Panc1 (cell line): ENCODE data around the gene TRAF2.
"Not testable (repeated sequence)": the region's sequence is repeated elsewhere in the genome, so short reads cannot be mapped to it uniquely, and the experiment has no call there.

Source experiments
- CTCF ChIP-seq: fragments of 450-650 bp; IDR thresholded peaks from 2 replicates; pipeline ENCODE4 v1.5.1; 2017; ENCODE audit warnings: mild to moderate bottlenecking
- POLR2AphosphoS5 ChIP-seq: IDR thresholded peaks from 2 replicates; pipeline ENCODE4 v1.6.1; 2012; ENCODE audit warnings: mild to moderate bottlenecking, low read depth, low read length, moderate library complexity
- SIN3A ChIP-seq: IDR thresholded peaks from 2 replicates; pipeline ENCODE4 v1.6.1; 2012; ENCODE audit warnings: low read depth, mild to moderate bottlenecking, low read length, moderate library complexity, borderline replicate concordance; ENCODE audit not compliant: insufficient read depth

GRCh38 chr9:136837856-136838277 lies 48.4 kb upstream of the TRAF2 start:
- TF ChIP-seq CTCF, POLR2AphosphoS5, SIN3A: not testable (repeated sequence)
